Measurements from ENCODE around the gene FETUB. TPM values are rescaled to one million over a fixed set of nuclear protein-coding genes. Genes with fewer than 3 reads are reported as not detected.

Gene FETUB
- total RNA-seq, 1 experiment from 2014 or later: not detected

DNA sequence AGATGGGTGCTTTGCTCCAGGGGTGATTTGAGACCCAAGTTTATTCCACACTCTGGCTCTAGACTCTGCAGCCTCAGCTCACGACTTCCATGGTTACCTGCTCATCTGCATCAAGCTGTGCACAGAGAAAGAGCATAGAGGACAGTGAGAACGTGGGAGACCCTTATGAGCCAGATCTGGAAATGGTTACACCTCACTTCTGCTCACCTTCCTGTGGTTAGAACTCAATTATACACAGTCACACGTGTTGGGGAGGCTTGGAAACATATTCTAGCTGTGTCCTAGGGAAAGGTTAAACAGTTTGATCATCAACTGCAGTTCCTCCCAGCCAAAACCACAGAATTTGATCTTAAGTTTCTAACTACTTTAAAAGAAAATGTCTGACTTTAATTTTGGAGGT, 1.8 kb downstream of the FETUB start:
- no peaks in the 10 kb centered on the region for H3K36me3 ChIP-seq (ENCODE audit: low read depth, low read length)
- no peak overlapping the region for H3K4me3 ChIP-seq (ENCODE audit: low read length)
- H3K27ac ChIP-seq (ENCODE audit: low read length): no peak overlapping the region
- BruUV-seq (replicated peaks): no TSS peak
- H3K9me3 ChIP-seq (ENCODE audit: low read length): no peaks in the 10 kb centered on the region
- ChIA-PET POLR2A (ENCODE audit: unreplicated experiment) (no interaction called here), CTCF (no interaction called here)
- no peaks in the 10 kb centered on the region for H3K79me2 ChIP-seq (ENCODE audit: low read length)
- no peak overlapping the region for H3K9ac ChIP-seq (ENCODE audit: low read length)
- ATAC-seq (no peak), DNase-seq (no peak)
- peaks cover 18% of the 10 kb centered on the region for H3K4me1 ChIP-seq (ENCODE audit: insufficient read depth, low read length)
- H2AFZ ChIP-seq (ENCODE audit: low read length): no peak overlapping the region
- no peaks in the 10 kb centered on the region for H3K27me3 ChIP-seq (ENCODE audit: low read length)
- no peak overlapping the region for H3K4me2 ChIP-seq (ENCODE audit: low read length)
- H4K20me1 ChIP-seq (ENCODE audit: low read length): no peaks in the 10 kb centered on the region
- H3F3A ChIP-seq (ENCODE audit: low read length, unreplicated experiment): no peaks in the 10 kb centered on the region
- no peaks in the 10 kb centered on the region for H3K9me2 ChIP-seq (replicated peaks; ENCODE audit: low read length)
- TF ChIP-seq EZH2 (IDR thresholded peaks at IDR 0.05; ENCODE audit: low read length, unreplicated experiment) (no peak), EZH2phosphoT487 (IDR thresholded peaks at IDR 0.05; ENCODE audit: borderline replicate concordance, low read length) (no peak)
- TF ChIP-seq, protein P1, sequence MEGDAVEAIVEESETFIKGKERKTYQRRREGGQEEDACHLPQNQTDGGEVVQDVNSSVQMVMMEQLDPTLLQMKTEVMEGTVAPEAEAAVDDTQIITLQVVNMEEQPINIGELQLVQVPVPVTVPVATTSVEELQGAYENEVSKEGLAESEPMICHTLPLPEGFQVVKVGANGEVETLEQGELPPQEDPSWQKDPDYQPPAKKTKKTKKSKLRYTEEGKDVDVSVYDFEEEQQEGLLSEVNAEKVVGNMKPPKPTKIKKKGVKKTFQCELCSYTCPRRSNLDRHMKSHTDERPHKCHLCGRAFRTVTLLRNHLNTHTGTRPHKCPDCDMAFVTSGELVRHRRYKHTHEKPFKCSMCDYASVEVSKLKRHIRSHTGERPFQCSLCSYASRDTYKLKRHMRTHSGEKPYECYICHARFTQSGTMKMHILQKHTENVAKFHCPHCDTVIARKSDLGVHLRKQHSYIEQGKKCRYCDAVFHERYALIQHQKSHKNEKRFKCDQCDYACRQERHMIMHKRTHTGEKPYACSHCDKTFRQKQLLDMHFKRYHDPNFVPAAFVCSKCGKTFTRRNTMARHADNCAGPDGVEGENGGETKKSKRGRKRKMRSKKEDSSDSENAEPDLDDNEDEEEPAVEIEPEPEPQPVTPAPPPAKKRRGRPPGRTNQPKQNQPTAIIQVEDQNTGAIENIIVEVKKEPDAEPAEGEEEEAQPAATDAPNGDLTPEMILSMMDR (conservative IDR thresholded peaks at IDR 0.05; ENCODE audit: low read depth, low read length): no peak
- intact Hi-C loops (cut with micrococcal nuclease): no loop called here

DNA sequence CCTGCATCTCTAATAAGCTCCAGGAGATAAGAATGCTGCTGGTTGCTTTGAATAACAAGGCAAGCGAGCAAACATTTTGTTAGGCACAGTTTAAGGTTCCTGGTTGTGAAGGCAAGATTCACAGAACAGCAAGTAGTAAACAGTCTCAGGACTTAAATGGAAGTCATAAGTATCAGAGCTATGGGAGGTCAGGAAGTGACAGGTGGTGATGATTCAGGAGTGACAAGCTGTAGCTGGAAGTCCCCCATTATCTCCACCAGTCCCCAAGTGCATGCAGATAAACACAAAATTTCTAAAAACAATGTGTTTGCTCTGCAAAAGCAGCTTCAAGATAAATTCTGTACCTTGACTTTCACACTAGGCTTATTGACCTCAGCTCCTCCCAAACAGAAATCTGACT, 3.3 kb downstream of the FETUB start:
- Histone ChIP-seq H3K4me1 (ENCODE audit: insufficient read depth, low read length) (peaks cover 18% of the 10 kb centered on the region), H3K4me2 (ENCODE audit: low read length) (no peak overlapping the region), H3K9me3 (ENCODE audit: low read length) (no peaks in the 10 kb centered on the region), H3K79me2 (ENCODE audit: low read length) (no peaks in the 10 kb centered on the region), H3K9me2 (replicated peaks; ENCODE audit: low read length) (no peaks in the 10 kb centered on the region), H2AFZ (ENCODE audit: low read length) (no peak overlapping the region), H3K4me3 (ENCODE audit: low read length) (no peak overlapping the region), H4K20me1 (ENCODE audit: low read length) (no peaks in the 10 kb centered on the region), H3K27ac (ENCODE audit: low read length) (no peak overlapping the region), H3K36me3 (ENCODE audit: low read depth, low read length) (no peaks in the 10 kb centered on the region), H3F3A (ENCODE audit: low read length, unreplicated experiment) (no peaks in the 10 kb centered on the region), H3K9ac (ENCODE audit: low read length) (no peak overlapping the region), H3K27me3 (ENCODE audit: low read length) (no peaks in the 10 kb centered on the region)
- POLR2A ChIA-PET (ENCODE audit: unreplicated experiment): no interaction called here
- ATAC-seq (no peak), DNase-seq (peak; percentile 31)
- TF ChIP-seq, protein P1 (conservative IDR thresholded peaks at IDR 0.05; ENCODE audit: low read depth, low read length): no peak
- TF ChIP-seq EZH2phosphoT487 (IDR thresholded peaks at IDR 0.05; ENCODE audit: borderline replicate concordance, low read length): no peak
- no peak for TF ChIP-seq EZH2 (IDR thresholded peaks at IDR 0.05; ENCODE audit: low read length, unreplicated experiment)
- no TSS peak for BruUV-seq (replicated peaks)
- intact Hi-C loops (cut with micrococcal nuclease): no loop called here
- CTCF ChIA-PET: no interaction called here

DNA sequence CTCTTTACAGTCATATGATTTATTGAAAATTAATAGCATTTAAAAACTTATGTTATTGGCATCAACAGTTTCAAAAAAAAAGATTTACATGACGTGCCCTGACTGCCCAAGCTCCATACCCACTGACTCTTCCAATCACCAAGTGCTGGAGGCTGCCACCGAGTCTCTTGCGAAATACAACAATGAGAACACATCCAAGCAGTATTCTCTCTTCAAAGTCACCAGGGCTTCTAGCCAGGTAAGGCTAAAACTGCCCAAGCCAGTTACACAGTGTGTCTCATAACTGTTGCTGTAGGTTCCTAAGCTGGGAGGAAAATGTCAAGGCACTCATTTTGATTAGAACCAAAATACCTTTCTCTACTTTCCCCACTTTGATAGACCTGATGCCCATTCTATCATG, 4.5 kb downstream of the FETUB start:
- Histone ChIP-seq H3K4me3 (ENCODE audit: low read length) (no peak overlapping the region), H3K9ac (ENCODE audit: low read length) (no peak overlapping the region), H3K27me3 (ENCODE audit: low read length) (no peaks in the 10 kb centered on the region), H3K9me3 (ENCODE audit: low read length) (no peaks in the 10 kb centered on the region), H3K4me2 (ENCODE audit: low read length) (peak overlapping the region; percentile 32), H3K4me1 (ENCODE audit: insufficient read depth, low read length) (peaks cover 18% of the 10 kb centered on the region), H2AFZ (ENCODE audit: low read length) (peak overlapping the region; percentile 31; the same call in 1 of the 2 replicates), H3K79me2 (ENCODE audit: low read length) (no peaks in the 10 kb centered on the region), H3F3A (ENCODE audit: low read length, unreplicated experiment) (no peaks in the 10 kb centered on the region), H3K36me3 (ENCODE audit: low read depth, low read length) (no peaks in the 10 kb centered on the region), H3K27ac (ENCODE audit: low read length) (no peak overlapping the region), H4K20me1 (ENCODE audit: low read length) (no peaks in the 10 kb centered on the region), H3K9me2 (replicated peaks; ENCODE audit: low read length) (no peaks in the 10 kb centered on the region)
- POLR2A ChIA-PET (ENCODE audit: unreplicated experiment): no interaction called here
- no peak for ATAC-seq
- BruUV-seq (replicated peaks): no TSS peak
- DNase-seq: peak; percentile 93
- CTCF ChIA-PET: no interaction called here
- TF ChIP-seq EZH2phosphoT487 (IDR thresholded peaks at IDR 0.05; ENCODE audit: borderline replicate concordance, low read length) (no peak), EZH2 (IDR thresholded peaks at IDR 0.05; ENCODE audit: low read length, unreplicated experiment) (no peak)
- TF ChIP-seq, protein P1 (conservative IDR thresholded peaks at IDR 0.05; ENCODE audit: low read depth, low read length): no peak
- intact Hi-C loops (cut with micrococcal nuclease): no loop called here

Measured in PC-3 (cell line).